ENCODE data around the gene ADH1A. TPM values are rescaled to one million over a fixed set of nuclear protein-coding genes. Genes with fewer than 3 reads are reported as not detected.

ADH1A gene
- total RNA-seq, 1 experiment from 2014 or later = not detected

Other genes with a start within 250 kb of the ADH1A start
- gene ADH5, start 202.2 kb downstream of the ADH1A start, total RNA-seq (2014; rRNA removed; shearing (Covaris generic); ENCODE audit: low replicate concordance) = 147 and 184 TPM in 2 replicates
- not detected in 2 replicates for gene ADH4, start 146.7 kb downstream of the ADH1A start, total RNA-seq (2014; rRNA removed; shearing (Covaris generic); ENCODE audit: low replicate concordance)
- not detected in 2 replicates for gene ADH6, start 71.7 kb downstream of the ADH1A start, total RNA-seq (2014; rRNA removed; shearing (Covaris generic); ENCODE audit: low replicate concordance)
- gene ADH1B, start 30.4 kb upstream of the ADH1A start, total RNA-seq (2014; rRNA removed; shearing (Covaris generic); ENCODE audit: low replicate concordance) = not detected in 2 replicates
- gene ADH1C, start 61.8 kb upstream of the ADH1A start, total RNA-seq (2014; rRNA removed; shearing (Covaris generic); ENCODE audit: low replicate concordance) = not detected in 2 replicates
- not detected in 2 replicates for gene ADH7, start 144.4 kb upstream of the ADH1A start, total RNA-seq (2014; rRNA removed; shearing (Covaris generic); ENCODE audit: low replicate concordance)
- gene C4orf17, start 220.0 kb upstream of the ADH1A start, total RNA-seq (2014; rRNA removed; shearing (Covaris generic); ENCODE audit: low replicate concordance) = not detected in 2 replicates